GM12873 (cell line): ENCODE measurements around the gene MUC4.
"Not testable (repeated sequence)": the region's sequence is repeated elsewhere in the genome, so short reads cannot be mapped to it uniquely, and the experiment has no call there.

Experiments used
- TF ChIP-seq, protein P1 (sequence below): IDR thresholded peaks from 2 replicates; pipeline ENCODE4 v1.5.1; 2012; ENCODE audit warnings: low read depth, mild to moderate bottlenecking, moderate library complexity, low read length, control low read depth; ENCODE audit not compliant: insufficient read depth; ENCODE audit errors: missing control alignments

MUC4 gene

DNA sequence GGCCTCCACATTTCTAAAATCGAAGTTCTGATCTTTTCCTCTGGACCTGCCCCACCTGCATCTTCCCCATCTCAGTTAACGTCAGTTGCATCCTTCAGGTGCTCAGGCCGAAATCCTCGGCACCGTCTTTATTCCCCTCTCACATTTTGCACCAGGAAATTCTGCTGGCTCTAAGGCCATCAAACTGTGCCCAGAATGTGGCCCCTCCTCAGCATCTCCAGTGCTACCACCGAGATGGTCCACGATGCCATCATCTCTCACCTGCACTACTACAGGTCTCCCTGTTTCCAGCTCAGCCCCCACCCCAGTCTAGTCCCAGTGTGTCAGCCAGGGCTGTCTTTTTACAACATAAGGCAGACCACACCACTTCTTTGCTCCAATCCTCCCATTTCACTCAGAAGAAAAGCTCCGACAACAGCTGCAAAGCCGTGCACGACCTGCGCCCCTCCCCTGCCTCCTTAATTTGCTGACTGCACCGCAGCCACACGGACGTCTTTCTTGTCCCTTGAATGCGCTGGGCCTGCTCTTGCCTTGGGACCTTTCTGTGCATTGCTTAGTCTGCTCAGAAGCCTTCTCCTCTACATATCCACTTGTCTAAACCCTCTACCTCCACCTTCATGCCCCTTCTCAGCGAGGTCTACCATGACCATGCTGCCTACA, 76.6 kb downstream of the MUC4 start:
- TF ChIP-seq, protein P1, sequence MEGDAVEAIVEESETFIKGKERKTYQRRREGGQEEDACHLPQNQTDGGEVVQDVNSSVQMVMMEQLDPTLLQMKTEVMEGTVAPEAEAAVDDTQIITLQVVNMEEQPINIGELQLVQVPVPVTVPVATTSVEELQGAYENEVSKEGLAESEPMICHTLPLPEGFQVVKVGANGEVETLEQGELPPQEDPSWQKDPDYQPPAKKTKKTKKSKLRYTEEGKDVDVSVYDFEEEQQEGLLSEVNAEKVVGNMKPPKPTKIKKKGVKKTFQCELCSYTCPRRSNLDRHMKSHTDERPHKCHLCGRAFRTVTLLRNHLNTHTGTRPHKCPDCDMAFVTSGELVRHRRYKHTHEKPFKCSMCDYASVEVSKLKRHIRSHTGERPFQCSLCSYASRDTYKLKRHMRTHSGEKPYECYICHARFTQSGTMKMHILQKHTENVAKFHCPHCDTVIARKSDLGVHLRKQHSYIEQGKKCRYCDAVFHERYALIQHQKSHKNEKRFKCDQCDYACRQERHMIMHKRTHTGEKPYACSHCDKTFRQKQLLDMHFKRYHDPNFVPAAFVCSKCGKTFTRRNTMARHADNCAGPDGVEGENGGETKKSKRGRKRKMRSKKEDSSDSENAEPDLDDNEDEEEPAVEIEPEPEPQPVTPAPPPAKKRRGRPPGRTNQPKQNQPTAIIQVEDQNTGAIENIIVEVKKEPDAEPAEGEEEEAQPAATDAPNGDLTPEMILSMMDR = no peak

DNA sequence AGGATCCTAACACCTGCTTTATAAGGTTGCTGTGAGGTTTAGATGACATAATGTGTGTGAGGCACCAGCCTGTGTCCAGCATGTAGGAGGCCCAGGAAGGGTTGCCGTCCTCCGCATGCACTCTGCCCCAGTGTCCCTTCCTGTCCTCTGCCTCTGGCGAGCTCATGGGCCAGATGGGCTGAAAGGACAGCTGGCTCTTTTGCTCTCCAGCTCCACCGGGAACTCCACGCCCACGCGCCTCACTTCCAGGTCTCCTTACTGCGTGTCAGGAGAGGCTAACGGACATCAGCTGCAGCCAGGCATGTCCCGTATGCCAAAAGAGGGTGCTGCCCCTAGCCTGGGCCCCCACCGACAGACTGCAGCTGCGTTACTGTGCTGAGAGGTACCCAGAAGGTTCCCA, 78.8 kb downstream of the MUC4 start:
- TF ChIP-seq, protein P1 = no peak

DNA sequence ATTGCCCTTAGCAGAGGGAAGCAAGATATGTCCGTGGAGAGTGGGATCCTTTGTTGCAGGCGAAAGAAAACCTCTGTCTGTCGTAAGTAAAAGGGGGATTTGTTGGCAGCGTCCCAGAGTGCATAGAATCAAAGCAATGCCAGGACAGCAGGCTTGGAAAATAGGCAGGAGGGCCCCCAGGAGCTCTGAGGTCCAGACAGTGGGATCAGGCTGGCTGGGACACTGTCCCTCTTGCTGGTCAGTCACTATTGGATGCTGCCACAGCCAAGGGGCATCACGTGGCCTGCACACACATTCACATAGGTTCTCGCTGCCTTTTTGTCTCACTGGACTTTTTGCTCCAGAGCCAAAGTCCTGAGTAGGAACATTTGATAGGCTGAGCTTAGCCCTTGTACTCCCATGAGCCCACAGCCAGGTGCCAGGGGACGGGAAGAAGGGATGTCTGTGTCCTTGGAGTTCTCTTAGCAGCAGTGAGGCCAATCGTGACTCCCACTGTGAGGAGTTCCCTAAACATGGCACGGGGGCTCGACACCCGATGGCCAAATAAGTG, 80.3 kb downstream of the MUC4 start:
- TF ChIP-seq, protein P1 = no peak

DNA sequence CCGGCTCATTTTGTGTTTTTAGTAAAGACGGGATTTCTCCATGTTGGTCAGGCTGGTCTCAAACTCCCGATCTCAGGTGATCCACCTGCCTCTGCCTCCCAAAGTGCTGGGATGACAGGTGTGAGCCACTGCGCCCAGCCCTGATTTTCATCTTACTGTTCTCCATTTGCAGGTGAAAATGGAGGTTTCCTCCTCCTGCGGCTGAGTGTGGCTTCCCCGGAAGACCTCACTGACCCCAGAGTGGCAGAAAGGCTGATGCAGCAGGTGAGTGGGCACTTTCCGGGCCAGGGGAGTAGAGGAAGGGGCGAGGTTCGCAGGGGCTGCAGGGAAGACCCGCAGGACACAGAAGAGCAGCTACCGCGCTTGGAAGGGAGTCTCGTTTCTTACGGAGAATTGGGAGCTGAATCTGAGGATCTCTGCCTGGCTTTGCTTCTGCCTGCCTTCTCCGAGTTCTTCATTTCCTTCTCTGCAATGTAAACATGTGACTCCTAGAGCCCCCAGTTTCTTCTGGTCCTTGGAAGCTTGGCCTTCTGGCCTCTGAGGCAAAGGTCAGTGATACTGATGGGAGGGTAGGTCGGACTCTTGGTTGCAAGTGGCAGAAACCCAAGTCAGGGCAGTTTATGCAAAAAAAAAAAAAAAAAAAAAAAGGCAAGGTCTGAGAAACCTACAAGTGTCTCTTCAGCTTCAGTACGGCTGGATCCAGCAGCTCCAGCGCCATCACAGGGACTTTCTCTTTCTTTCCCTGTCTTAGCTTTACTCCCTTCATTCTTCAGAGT, 82.1 kb downstream of the MUC4 start:
- TF ChIP-seq, protein P1 = no peak

DNA sequence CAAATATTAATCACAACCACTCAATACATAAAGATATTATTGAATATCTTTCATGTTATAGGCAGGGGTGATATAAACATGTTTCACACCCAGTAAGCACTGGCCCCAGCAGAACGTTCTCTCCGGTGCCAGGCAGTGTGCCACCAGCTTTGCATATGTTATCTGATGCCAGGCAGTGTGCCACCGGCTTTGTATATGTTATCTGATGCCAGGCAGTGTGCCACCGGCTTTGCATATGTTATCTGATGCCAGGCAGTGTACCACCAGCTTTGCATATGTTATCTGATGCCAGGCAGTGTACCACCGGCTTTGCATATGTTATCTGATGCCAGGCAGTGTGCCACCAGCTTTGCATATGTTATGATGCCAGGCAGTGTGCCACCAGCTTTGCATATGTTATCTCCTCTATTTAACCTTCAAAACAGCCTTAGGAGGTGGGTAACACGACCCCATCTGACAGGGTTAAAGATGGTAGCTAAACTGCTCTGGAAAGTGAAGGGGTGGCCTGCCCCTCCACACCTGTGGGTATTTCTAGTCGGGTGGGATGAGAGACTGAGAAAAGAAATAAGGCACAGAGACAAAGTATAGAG, 84.0 kb downstream of the MUC4 start:
- TF ChIP-seq, protein P1 = no peak

DNA sequence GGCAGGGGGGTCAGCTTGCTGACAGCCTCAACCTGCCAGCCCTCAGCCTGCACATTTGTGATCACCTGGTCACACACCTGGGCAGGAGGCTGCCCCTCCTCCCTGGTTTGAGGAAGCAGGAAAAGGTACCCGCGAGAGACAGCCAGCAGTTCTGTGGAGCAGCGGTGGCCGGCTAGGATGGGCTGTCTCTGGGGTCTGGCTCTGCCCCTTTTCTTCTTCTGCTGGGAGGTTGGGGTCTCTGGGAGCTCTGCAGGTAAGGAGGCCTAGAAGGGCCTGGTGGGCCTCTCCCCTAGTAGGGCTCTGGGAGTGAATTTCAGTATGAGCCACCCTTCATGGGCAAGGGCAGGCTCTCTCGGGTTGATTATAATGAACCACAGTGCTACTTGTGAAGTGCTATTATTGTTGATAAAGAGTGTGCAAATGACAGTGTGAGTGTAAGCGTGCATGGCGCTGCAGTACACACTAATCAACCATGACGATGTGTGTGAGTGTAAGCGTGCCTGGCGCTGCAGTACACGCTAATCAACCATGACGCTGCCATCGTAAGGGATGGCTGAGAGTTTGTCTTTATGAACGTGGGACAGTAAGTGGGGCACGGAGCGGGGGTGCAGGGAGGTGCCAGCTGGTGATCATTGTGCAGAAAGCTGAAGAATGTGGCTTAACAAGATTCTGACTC, 90.8 kb downstream of the MUC4 start, which contains the start of gene MUC20:
Gene MUC20 (plus strand): TSS at position 148 of the 676 bp plus-strand sequence. CDS start 30 bp downstream, at position 178.
- TF ChIP-seq, protein P1 = not testable (repeated sequence)
